SK-N-SH treated with all-trans-retinoic acid at 6 μM for 48 hours (cell line): Measurements from ENCODE around the gene KDM4C.

Experiments used
- ATAC-seq: fragments of 200-7000 bp; cut with Tn5 transposase; 3 replicates; pipeline ENCODE4 v1.9.1; 2020; ENCODE audit warnings: mild to moderate bottlenecking, moderate library complexity
- ARNTL ChIP-seq: fragments of 450-650 bp; formaldehyde crosslinking; IDR thresholded peaks from 2 replicates; pipeline ENCODE4 v1.5.0; 2020; ENCODE audit warnings: low read depth, mild to moderate bottlenecking, moderate library complexity, borderline replicate concordance
- BACH2 ChIP-seq: fragments of 250-450 bp; sonication (Bioruptor Pico); IDR thresholded peaks from 2 replicates; pipeline ENCODE4 v1.9.0; 2021; ENCODE audit warnings: mild to moderate bottlenecking, borderline replicate concordance
- CSDC2 ChIP-seq: fragments of 250-450 bp; sonication (Bioruptor Pico); IDR thresholded peaks from 2 replicates; pipeline ENCODE4 v1.5.0; 2020; ENCODE audit warnings: mild to moderate bottlenecking, moderate library complexity
- ESRRG ChIP-seq: fragments of 250-450 bp; sonication (Bioruptor Pico); IDR thresholded peaks from 2 replicates; pipeline ENCODE4 v1.6.1; 2021; ENCODE audit warnings: mild to moderate bottlenecking
- GLIS3 ChIP-seq: fragments of 250-450 bp; sonication (Bioruptor Pico); IDR thresholded peaks from 2 replicates; pipeline ENCODE4 v1.5.0; 2020; ENCODE audit warnings: mild to moderate bottlenecking, moderate library complexity
- ISL1 ChIP-seq: fragments of 250-450 bp; sonication (Bioruptor Pico); IDR thresholded peaks from 2 replicates; pipeline ENCODE4 v2.1.2; 2022; ENCODE audit warnings: mild to moderate bottlenecking, moderate library complexity
- OSR1 ChIP-seq: fragments of 250-450 bp; sonication (Bioruptor Pico); IDR thresholded peaks from 2 replicates; pipeline ENCODE4 v1.8.0; 2022; ENCODE audit warnings: moderate library complexity, mild to moderate bottlenecking, inconsistent platforms
- PPARA ChIP-seq: fragments of 250-450 bp; sonication (Bioruptor Pico); IDR thresholded peaks from 2 replicates; pipeline ENCODE4 v1.5.0; 2020; ENCODE audit warnings: mild to moderate bottlenecking, borderline replicate concordance
- RARB ChIP-seq: fragments of 250-450 bp; sonication (Bioruptor Pico); IDR thresholded peaks from 2 replicates; pipeline ENCODE4 v1.8.0; 2021; ENCODE audit warnings: mild to moderate bottlenecking, moderate library complexity
- SNAI2 ChIP-seq: fragments of 250-450 bp; sonication (Bioruptor Pico); IDR thresholded peaks from 2 replicates; pipeline ENCODE4 v1.5.0; 2020; ENCODE audit warnings: mild to moderate bottlenecking, moderate library complexity
- TCF4 ChIP-seq: fragments of 250-450 bp; sonication (Bioruptor Pico); IDR thresholded peaks from 2 replicates; pipeline ENCODE4 v1.8.0; 2021; ENCODE audit warnings: mild to moderate bottlenecking, moderate library complexity, borderline replicate concordance
- TOX ChIP-seq: fragments of 250-450 bp; sonication (Bioruptor Pico); IDR thresholded peaks from 2 replicates; pipeline ENCODE4 v1.8.0; 2021; ENCODE audit warnings: mild to moderate bottlenecking, moderate library complexity, borderline replicate concordance
- ZNF565 ChIP-seq: fragments of 450-650 bp; formaldehyde crosslinking; conservative IDR thresholded peaks from 2 replicates; pipeline ENCODE4 v1.5.0; 2020; ENCODE audit warnings: low read depth, mild to moderate bottlenecking, moderate library complexity
- ZNF70 ChIP-seq: fragments of 450-650 bp; formaldehyde crosslinking; IDR thresholded peaks from 2 replicates; pipeline ENCODE4 v1.5.0; 2020; ENCODE audit warnings: mild to moderate bottlenecking, moderate library complexity
- ZNF8 ChIP-seq: fragments of 450-650 bp; formaldehyde crosslinking; IDR thresholded peaks from 2 replicates; pipeline ENCODE4 v1.5.0; 2020; ENCODE audit warnings: mild to moderate bottlenecking, moderate library complexity
- TF ChIP-seq, protein P1 (sequence below): fragments of 250-450 bp; sonication (Bioruptor Pico); IDR thresholded peaks from 2 replicates; pipeline ENCODE4 v1.8.0; 2021; ENCODE audit warnings: low read depth, mild to moderate bottlenecking, moderate library complexity, borderline replicate concordance
- TF ChIP-seq, protein P2 (sequence below): fragments of 250-450 bp; sonication (Bioruptor Pico); IDR thresholded peaks from 2 replicates; pipeline ENCODE4 v1.8.0; 2020; ENCODE audit warnings: mild to moderate bottlenecking, moderate library complexity, borderline replicate concordance
- TF ChIP-seq, protein P3 (sequence below): fragments of 250-450 bp; sonication (Bioruptor Pico); IDR thresholded peaks from 2 replicates; pipeline ENCODE4 v1.5.0; 2020; ENCODE audit warnings: mild to moderate bottlenecking, moderate library complexity
- TF ChIP-seq, protein P4 (sequence below): fragments of 250-450 bp; sonication (Bioruptor Pico); IDR thresholded peaks from 2 replicates; pipeline ENCODE4 v1.5.1; 2021; ENCODE audit warnings: mild to moderate bottlenecking, moderate library complexity
- TF ChIP-seq, protein P5 (sequence below): fragments of 250-450 bp; sonication (Bioruptor Pico); IDR thresholded peaks from 2 replicates; pipeline ENCODE4 v1.5.1; 2020; ENCODE audit warnings: low read depth, mild to moderate bottlenecking, moderate library complexity

KDM4C gene

DNA sequence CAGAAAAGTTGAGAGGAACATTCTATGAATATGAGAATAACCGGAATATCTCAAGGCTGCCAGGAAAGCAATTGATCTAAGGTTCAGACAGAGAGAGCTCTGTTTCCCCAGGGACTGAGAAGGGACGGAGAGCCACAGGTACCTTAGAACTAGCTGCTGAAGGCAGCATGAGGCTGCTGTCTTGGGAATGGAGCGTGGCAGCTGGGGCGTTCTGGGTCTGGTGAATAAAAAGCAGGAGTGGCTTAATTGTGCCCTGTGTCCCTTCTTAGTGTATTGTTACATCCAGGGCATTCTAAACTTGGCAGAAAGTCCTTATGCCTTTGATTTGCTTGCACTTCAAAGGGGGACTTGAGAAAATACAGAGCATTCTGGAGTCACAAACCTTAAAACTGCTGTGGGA, 434.5 kb downstream of the KDM4C start (continued):
- TF ChIP-seq, protein P1, sequence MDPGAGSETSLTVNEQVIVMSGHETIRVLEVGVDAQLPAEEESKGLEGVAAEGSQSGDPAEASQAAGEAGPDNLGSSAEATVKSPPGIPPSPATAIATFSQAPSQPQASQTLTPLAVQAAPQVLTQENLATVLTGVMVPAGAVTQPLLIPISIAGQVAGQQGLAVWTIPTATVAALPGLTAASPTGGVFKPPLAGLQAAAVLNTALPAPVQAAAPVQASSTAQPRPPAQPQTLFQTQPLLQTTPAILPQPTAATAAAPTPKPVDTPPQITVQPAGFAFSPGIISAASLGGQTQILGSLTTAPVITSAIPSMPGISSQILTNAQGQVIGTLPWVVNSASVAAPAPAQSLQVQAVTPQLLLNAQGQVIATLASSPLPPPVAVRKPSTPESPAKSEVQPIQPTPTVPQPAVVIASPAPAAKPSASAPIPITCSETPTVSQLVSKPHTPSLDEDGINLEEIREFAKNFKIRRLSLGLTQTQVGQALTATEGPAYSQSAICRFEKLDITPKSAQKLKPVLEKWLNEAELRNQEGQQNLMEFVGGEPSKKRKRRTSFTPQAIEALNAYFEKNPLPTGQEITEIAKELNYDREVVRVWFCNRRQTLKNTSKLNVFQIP (CRISPR knock-in tag) = no peak
- TF ChIP-seq TCF4 (CRISPR knock-in tag) (no peak), ESRRG (CRISPR knock-in tag) (no peak)
- TF ChIP-seq, all 23 proteins: peak for 0

DNA sequence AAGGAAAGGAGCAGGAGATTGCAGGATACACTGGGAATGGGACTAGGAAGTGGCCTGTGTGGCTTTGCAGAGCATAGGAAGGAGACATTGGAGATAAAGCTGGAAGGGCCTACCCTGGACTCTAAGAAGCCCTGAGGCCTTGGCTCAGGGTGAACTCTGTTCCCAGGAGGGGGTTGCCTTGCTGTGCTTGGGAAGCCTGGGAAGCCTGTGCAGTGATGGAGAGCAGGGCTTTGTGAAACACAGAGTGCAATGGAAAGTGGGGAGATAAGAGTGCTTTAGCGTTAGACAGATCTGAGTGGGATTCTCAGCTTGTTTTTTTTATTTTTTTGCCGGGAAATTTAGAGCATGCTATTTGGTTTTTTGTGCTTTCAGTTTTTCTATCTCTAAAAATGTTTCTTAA, 437.8 kb downstream of the KDM4C start:
- no peak for ATAC-seq
- TF ChIP-seq, protein P2, sequence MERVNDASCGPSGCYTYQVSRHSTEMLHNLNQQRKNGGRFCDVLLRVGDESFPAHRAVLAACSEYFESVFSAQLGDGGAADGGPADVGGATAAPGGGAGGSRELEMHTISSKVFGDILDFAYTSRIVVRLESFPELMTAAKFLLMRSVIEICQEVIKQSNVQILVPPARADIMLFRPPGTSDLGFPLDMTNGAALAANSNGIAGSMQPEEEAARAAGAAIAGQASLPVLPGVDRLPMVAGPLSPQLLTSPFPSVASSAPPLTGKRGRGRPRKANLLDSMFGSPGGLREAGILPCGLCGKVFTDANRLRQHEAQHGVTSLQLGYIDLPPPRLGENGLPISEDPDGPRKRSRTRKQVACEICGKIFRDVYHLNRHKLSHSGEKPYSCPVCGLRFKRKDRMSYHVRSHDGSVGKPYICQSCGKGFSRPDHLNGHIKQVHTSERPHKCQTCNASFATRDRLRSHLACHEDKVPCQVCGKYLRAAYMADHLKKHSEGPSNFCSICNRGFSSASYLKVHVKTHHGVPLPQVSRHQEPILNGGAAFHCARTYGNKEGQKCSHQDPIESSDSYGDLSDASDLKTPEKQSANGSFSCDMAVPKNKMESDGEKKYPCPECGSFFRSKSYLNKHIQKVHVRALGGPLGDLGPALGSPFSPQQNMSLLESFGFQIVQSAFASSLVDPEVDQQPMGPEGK = no peak
- TF ChIP-seq GLIS3 (CRISPR knock-in tag) (no peak), ZNF565 (CRISPR knock-in tag) (no peak), ZNF8 (CRISPR knock-in tag) (no peak), TOX (CRISPR knock-in tag) (no peak), SNAI2 (CRISPR knock-in tag) (no peak), CSDC2 (CRISPR knock-in tag) (no peak), PPARA (CRISPR knock-in tag) (no peak), ISL1 (CRISPR knock-in tag) (no peak), OSR1 (CRISPR knock-in tag) (no peak), RARB (CRISPR knock-in tag) (no peak), ARNTL (no peak), ZNF70 (no peak), BACH2 (no peak)
- TF ChIP-seq, protein P3, sequence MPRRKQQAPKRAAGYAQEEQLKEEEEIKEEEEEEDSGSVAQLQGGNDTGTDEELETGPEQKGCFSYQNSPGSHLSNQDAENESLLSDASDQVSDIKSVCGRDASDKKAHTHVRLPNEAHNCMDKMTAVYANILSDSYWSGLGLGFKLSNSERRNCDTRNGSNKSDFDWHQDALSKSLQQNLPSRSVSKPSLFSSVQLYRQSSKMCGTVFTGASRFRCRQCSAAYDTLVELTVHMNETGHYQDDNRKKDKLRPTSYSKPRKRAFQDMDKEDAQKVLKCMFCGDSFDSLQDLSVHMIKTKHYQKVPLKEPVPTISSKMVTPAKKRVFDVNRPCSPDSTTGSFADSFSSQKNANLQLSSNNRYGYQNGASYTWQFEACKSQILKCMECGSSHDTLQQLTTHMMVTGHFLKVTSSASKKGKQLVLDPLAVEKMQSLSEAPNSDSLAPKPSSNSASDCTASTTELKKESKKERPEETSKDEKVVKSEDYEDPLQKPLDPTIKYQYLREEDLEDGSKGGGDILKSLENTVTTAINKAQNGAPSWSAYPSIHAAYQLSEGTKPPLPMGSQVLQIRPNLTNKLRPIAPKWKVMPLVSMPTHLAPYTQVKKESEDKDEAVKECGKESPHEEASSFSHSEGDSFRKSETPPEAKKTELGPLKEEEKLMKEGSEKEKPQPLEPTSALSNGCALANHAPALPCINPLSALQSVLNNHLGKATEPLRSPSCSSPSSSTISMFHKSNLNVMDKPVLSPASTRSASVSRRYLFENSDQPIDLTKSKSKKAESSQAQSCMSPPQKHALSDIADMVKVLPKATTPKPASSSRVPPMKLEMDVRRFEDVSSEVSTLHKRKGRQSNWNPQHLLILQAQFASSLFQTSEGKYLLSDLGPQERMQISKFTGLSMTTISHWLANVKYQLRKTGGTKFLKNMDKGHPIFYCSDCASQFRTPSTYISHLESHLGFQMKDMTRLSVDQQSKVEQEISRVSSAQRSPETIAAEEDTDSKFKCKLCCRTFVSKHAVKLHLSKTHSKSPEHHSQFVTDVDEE (CRISPR knock-in tag) = no peak
- TF ChIP-seq, protein P4, sequence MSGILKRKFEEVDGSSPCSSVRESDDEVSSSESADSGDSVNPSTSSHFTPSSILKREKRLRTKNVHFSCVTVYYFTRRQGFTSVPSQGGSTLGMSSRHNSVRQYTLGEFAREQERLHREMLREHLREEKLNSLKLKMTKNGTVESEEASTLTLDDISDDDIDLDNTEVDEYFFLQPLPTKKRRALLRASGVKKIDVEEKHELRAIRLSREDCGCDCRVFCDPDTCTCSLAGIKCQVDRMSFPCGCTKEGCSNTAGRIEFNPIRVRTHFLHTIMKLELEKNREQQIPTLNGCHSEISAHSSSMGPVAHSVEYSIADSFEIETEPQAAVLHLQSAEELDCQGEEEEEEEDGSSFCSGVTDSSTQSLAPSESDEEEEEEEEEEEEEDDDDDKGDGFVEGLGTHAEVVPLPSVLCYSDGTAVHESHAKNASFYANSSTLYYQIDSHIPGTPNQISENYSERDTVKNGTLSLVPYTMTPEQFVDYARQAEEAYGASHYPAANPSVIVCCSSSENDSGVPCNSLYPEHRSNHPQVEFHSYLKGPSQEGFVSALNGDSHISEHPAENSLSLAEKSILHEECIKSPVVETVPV = no peak
- TF ChIP-seq, all 23 proteins: peak for 0

DNA sequence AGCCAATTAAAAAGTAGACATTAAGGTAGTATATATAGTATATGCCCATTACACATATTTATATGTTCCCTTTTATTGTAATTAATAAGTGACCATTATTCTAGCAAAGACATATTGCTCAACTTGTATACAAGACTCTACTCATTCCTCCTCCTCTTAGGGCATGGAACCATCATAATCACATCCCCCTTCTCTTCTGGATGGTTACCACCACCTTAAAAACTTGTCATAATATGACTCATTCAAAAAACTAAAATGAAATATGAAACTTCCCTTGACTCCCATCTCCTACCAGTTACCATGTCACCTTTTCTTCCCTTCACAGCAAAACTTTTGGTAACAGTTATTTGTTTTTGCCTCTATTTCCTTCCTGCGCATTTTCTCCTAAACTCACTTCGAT, 438.7 kb downstream of the KDM4C start:
- TF ChIP-seq PPARA (CRISPR knock-in tag) = no peak
- no peak for TF ChIP-seq GLIS3 (CRISPR knock-in tag)
- TF ChIP-seq, all 23 proteins: peak for 0
- ATAC-seq = no peak

DNA sequence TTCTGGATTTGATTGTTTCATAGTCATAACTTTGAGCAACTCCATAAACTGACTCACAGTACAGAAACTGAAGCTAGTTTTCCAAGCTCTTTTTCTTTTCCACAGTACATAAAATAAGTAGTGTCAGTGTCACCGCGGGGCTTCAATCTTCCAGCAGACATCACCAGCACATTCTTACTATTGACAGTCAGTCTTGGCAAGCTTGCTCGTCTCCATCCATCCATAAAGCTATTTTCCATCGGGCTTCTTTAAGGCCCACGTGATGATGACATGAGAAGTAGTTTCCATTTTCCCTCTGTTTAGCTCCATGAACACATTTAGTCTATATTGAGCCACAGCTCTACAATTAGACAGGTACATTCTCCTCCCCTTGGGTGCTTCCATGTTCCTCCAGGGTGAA, 443.4 kb downstream of the KDM4C start:
- no peak for ATAC-seq
- TF ChIP-seq, protein P5, sequence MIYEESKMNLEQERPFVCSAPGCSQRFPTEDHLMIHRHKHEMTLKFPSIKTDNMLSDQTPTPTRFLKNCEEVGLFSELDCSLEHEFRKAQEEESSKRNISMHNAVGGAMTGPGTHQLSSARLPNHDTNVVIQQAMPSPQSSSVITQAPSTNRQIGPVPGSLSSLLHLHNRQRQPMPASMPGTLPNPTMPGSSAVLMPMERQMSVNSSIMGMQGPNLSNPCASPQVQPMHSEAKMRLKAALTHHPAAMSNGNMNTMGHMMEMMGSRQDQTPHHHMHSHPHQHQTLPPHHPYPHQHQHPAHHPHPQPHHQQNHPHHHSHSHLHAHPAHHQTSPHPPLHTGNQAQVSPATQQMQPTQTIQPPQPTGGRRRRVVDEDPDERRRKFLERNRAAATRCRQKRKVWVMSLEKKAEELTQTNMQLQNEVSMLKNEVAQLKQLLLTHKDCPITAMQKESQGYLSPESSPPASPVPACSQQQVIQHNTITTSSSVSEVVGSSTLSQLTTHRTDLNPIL (CRISPR knock-in tag) = no peak
- TF ChIP-seq, protein P4 = no peak
- TF ChIP-seq TCF4 (CRISPR knock-in tag) (no peak), GLIS3 (CRISPR knock-in tag) (no peak), ARNTL (no peak), ISL1 (CRISPR knock-in tag) (no peak), ZNF70 (no peak), TOX (CRISPR knock-in tag) (no peak), BACH2 (no peak), OSR1 (CRISPR knock-in tag) (no peak), ESRRG (CRISPR knock-in tag) (no peak)
- TF ChIP-seq, protein P1 (CRISPR knock-in tag) = no peak
- TF ChIP-seq, protein P3 (CRISPR knock-in tag) = no peak
